Upper lobe of left lung (tissue), 6 donors: Measurements from ENCODE around the gene NR2C2. TPM values are rescaled to one million over a fixed set of nuclear protein-coding genes. Genes with fewer than 3 reads are reported as not detected.
A peak's percentile ranks its signal among the peaks of the same experiment; 100 is the strongest.

Experiments used
- ATAC-seq, 2 donors: fragments of 200-7000 bp; cut with Tn5 transposase; one replicate each; pipeline ENCODE4 v1.9.1; 2022; ENCODE audit warnings: mild to moderate bottlenecking in 2 of 2, moderate library complexity in 2 of 2; ENCODE audit not compliant: low FRiP score in 2 of 2
- DNase-seq, 2 donors: peaks; one replicate each; pipeline ENCODE4 v3.0.0-alpha.2; 2019 to 2020
- H3K27ac ChIP-seq, 4 donors: fragments of 200-600 bp; sonication (generic); one replicate each; pipeline ENCODE4 v1.5.1; 2016 to 2019
- H3K27me3 ChIP-seq, 4 donors: fragments of 200-600 bp; sonication (generic); one replicate each; pipeline ENCODE4 v1.5.1; 2017 to 2019
- H3K36me3 ChIP-seq, 4 donors: fragments of 200-600 bp; sonication (generic); one replicate each; pipeline ENCODE4 v1.5.1; 2016 to 2019
- H3K4me1 ChIP-seq, 4 donors: fragments of 200-600 bp; sonication (generic); one replicate each; pipeline ENCODE4 v1.5.1; 2018 to 2019
- H3K4me3 ChIP-seq, 4 donors: fragments of 200-600 bp; sonication (generic); one replicate each; pipeline ENCODE4 v1.5.1; 2017 to 2019; ENCODE audit warnings: mild to moderate bottlenecking in 2 of 4, moderate library complexity in 1 of 4
- H3K9me3 ChIP-seq, 4 donors: fragments of 200-600 bp; sonication (generic); one replicate each; pipeline ENCODE4 v1.5.1; 2018 to 2019
- EP300 ChIP-seq, 4 donors: sonication (generic); formaldehyde crosslinking; IDR thresholded peaks; one replicate each; pipeline ENCODE4 v1.5.1; 2017; ENCODE audit warnings: antibody characterized with exemption in 4 of 4, control low read depth in 2 of 4
- POLR2A ChIP-seq, 4 donors: fragments of 450-650 bp; IDR thresholded peaks; one replicate each; pipeline ENCODE4 v1.5.1; 2016 to 2017; ENCODE audit warnings: antibody characterized with exemption in 4 of 4, mild to moderate bottlenecking in 2 of 4
- POLR2AphosphoS5 ChIP-seq, 2 donors: sonication (generic); formaldehyde crosslinking; IDR thresholded peaks; one replicate each; pipeline ENCODE4 v1.5.1; 2017; ENCODE audit warnings: antibody characterized with exemption in 2 of 2
- WGBS, 2 donors: methylation state at CpG; one replicate each; pipeline ENCODE4 v1.1.5; 2017 to 2018; 5-methylcytosine and 5-hydroxymethylcytosine counted together
- total RNA-seq, 6 donors: library from RNA; depleted of rRNA in 4 of 6; stranded (reverse); fragments of >200 nt in 4 of 6; gene quantifications; one replicate each; pipeline versions ENCODE4 v1.1.0 to v1.2.1, GENCODE V29; 2016 to 2021
- TF ChIP-seq, protein P1 (sequence below), 6 experiments: fragments of 450-650 bp in 4 of 6; fragments of 200-600 bp in 2 of 6; sonication (generic) in 2 of 6; IDR thresholded peaks; one replicate each; pipeline ENCODE4 v1.5.1; 2016 to 2019; ENCODE audit warnings: antibody characterized with exemption in 6 of 6
- donor health status: DM: no; HTN: no; CAD: no; lungs with moderate emphysema.
- donor health status: DM: no; HTN: yes; CAD: no; lungs with severe emphysema.

NR2C2 gene
- total RNA-seq, result 10 to 100 TPM; 24.9 to 54.0 (median 46.6) TPM

DNA sequence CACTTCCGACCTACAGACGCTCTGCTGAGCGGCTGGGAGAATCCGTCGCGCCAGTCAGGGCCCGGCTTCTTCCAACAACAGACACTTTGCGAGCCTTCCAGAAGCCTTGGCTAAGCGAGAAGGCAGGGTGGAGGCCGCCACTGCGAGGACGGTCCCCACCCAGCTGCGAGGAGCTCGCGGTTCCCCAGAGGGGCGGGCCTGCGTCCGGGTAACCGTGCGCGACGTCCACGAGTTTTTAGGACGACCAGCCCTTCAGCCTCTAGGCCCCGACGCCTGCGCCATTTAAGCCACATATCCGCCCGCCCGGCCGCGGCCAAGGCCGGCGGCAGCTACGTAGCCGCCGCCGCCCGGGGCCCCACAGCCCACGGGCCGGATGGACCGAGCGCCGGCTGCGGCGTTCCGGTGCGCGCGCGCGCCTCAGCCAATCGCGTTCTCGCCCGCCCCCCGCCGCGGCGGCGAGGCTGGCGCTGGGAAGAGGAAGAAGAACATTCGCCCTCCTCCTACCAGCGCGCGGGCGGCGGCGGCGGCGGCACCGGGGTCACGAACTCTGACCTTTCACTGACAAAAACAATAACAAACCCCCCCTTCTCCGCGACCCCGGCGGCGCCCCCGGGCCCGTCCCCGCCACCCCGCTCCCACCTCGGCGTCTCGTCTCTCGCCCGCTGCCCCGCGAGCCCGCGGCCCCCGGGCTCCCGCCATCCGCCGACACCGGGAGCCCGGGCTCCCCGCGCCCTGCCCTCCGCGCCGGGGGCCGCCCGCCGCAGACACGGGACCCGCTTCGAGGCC is at the start of gene NR2C2:
Gene NR2C2 (plus strand): TSS at position 484 of the 786 bp plus-strand sequence. CDS start 56,332 bp downstream, outside the sequence.
- H3K4me3 ChIP-seq, result peak within 1 kb of the TSS; percentile 85 to 98 (median 90)
- H3K36me3 ChIP-seq, result peaks cover 7 to 30% (median 11%) of the 10 kb centered on the region in 4 donors
- H3K4me1 ChIP-seq, result peaks cover 32 to 43% (median 39%) of the 10 kb centered on the region in 4 donors
- DNase-seq, result peak; percentile 89 to 99
- no peaks in the 10 kb centered on the region for H3K27me3 ChIP-seq
- no peaks in the 10 kb centered on the region for H3K9me3 ChIP-seq
- WGBS, 2 donors, result 0 to 4% methylated on average over 7 to 26 of the region's 108 CpGs
- no peak for TF ChIP-seq EP300 (IDR thresholded peaks at IDR 0.05)
- peak; percentile 71 to 76 for TF ChIP-seq POLR2AphosphoS5 (IDR thresholded peaks at IDR 0.05)
- TF ChIP-seq POLR2A (IDR thresholded peaks at IDR 0.05), result peak in 3 of 4 donors; percentile 89 to 93 (median 91)
- TF ChIP-seq, protein P1, sequence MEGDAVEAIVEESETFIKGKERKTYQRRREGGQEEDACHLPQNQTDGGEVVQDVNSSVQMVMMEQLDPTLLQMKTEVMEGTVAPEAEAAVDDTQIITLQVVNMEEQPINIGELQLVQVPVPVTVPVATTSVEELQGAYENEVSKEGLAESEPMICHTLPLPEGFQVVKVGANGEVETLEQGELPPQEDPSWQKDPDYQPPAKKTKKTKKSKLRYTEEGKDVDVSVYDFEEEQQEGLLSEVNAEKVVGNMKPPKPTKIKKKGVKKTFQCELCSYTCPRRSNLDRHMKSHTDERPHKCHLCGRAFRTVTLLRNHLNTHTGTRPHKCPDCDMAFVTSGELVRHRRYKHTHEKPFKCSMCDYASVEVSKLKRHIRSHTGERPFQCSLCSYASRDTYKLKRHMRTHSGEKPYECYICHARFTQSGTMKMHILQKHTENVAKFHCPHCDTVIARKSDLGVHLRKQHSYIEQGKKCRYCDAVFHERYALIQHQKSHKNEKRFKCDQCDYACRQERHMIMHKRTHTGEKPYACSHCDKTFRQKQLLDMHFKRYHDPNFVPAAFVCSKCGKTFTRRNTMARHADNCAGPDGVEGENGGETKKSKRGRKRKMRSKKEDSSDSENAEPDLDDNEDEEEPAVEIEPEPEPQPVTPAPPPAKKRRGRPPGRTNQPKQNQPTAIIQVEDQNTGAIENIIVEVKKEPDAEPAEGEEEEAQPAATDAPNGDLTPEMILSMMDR (IDR thresholded peaks at IDR 0.05), result peak in 2 of 6 experiments; percentile 15 to 22
- peak within 1 kb of the TSS; percentile 97 to 100 (median 99) for H3K27ac ChIP-seq
- peak; percentile 75 to 90 for ATAC-seq

DNA sequence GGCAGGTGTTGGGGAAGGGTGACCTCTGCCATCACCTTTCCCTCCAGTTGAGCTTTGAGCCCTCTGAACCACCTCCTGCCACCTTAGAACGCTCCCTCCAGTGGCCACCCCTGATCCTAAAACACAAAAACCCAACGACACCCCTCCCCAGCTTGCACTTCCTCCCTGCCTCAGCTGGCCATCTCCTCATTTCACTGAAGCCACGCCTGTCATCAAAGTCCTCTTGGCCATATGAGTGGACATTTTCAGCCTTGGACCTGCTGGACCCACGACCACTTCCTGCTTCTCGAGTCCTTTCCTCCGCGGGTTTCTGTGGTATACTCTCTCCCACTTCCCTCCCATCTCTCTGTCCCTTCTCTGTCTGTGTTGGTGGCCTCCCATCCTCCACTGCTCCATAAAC is 48.5 kb upstream of the NR2C2 start:
- Histone ChIP-seq H3K9me3 (no peaks in the 10 kb centered on the region), H3K27me3 (no peaks in the 10 kb centered on the region), H3K4me1 (peaks cover 0 to 8% (median 2%) of the 10 kb centered on the region in 4 donors), H3K4me3 (no peak overlapping the region), H3K27ac (no peak overlapping the region), H3K36me3 (peaks cover 0 to 47% (median 22%) of the 10 kb centered on the region in 4 donors)
- DNase-seq (no peak), ATAC-seq (no peak)
- WGBS, 2 donors, result 48 to 57% methylated on average over 7 of the region's 7 CpGs
- TF ChIP-seq, protein P1 (IDR thresholded peaks at IDR 0.05), result no peak
- TF ChIP-seq POLR2A (IDR thresholded peaks at IDR 0.05), result no peak
- TF ChIP-seq EP300 (IDR thresholded peaks at IDR 0.05), result no peak
- TF ChIP-seq POLR2AphosphoS5 (IDR thresholded peaks at IDR 0.05), result no peak

GRCh38 chr3:14899993-14900618 is 47.3 kb upstream of the NR2C2 start:
- no peaks in the 10 kb centered on the region for H3K27me3 ChIP-seq
- H3K4me3 ChIP-seq, result no peak overlapping the region
- no peak for TF ChIP-seq POLR2A (IDR thresholded peaks at IDR 0.05)
- TF ChIP-seq, protein P1 (IDR thresholded peaks at IDR 0.05), result no peak
- no peak for TF ChIP-seq POLR2AphosphoS5 (IDR thresholded peaks at IDR 0.05)
- no peak for TF ChIP-seq EP300 (IDR thresholded peaks at IDR 0.05)
- H3K36me3 ChIP-seq, result peaks cover 0 to 47% (median 22%) of the 10 kb centered on the region in 4 donors
- WGBS, 2 donors, result 75 to 92% methylated on average over 8 to 9 of the region's 9 CpGs
- H3K27ac ChIP-seq, result no peak overlapping the region
- DNase-seq, result no peak
- ATAC-seq, result no peak
- H3K9me3 ChIP-seq, result no peaks in the 10 kb centered on the region
- H3K4me1 ChIP-seq, result peaks cover 0 to 8% (median 2%) of the 10 kb centered on the region in 4 donors

- Histone ChIP-seq H3K27ac (no peak overlapping the region), H3K9me3 (no peaks in the 10 kb centered on the region), H3K4me1 (peaks cover 0 to 8% (median 2%) of the 10 kb centered on the region in 4 donors), H3K36me3 (peaks cover 0 to 49% (median 22%) of the 10 kb centered on the region in 4 donors), H3K27me3 (no peaks in the 10 kb centered on the region), H3K4me3 (no peak overlapping the region)
- WGBS, 2 donors, result 73 to 85% methylated on average over 11 to 15 of the region's 15 CpGs
- DNase-seq (peak in 1 of 2 donors; percentile 62), ATAC-seq (no peak)
- TF ChIP-seq, protein P1 (IDR thresholded peaks at IDR 0.05), result no peak
- TF ChIP-seq POLR2AphosphoS5 (IDR thresholded peaks at IDR 0.05) (no peak), POLR2A (IDR thresholded peaks at IDR 0.05) (no peak), EP300 (IDR thresholded peaks at IDR 0.05) (no peak)
Measured at GRCh38 chr3:14900881-14901873, 46.2 kb upstream of the NR2C2 start.
